ENCODE measurements around the gene AGBL1.

The AGBL1 gene

GRCh38 chr15:86322629-86323028 is 243.0 kb downstream of the AGBL1 start:
- Histone ChIP-seq H3K14ac (ENCODE audit: low read length in 2 of 2) (no peak overlapping the region), H2BK5ac (ENCODE audit: low read depth, low read length, poor library complexity, severe bottlenecking) (no peak overlapping the region), H3K27me3 (ENCODE audit: control insufficient read depth in 1 of 2, insufficient read depth in 1 of 2, low read length in 2 of 2) (no peaks in the 10 kb centered on the region), H2AFZ (ENCODE audit: low read depth, low read length) (no peak overlapping the region), H2BK120ac (ENCODE audit: low read depth, low read length) (no peak overlapping the region), H3K4me1 (ENCODE audit: control insufficient read depth, insufficient read depth, low read depth, low read length) (no peaks in the 10 kb centered on the region), H3K9me3 (ENCODE audit: control insufficient read depth, low read length) (no peaks in the 10 kb centered on the region), H2BK15ac (ENCODE audit: low read depth, poor library complexity, severe bottlenecking) (no peak overlapping the region), H3K4me3 (ENCODE audit: insufficient read depth in 1 of 2, low read depth in 1 of 2, low read length in 2 of 2) (no peak overlapping the region), H3K23ac (ENCODE audit: low read length in 2 of 2) (no peak overlapping the region), H3K9ac (ENCODE audit: low read length) (no peak overlapping the region), H3K27ac (ENCODE audit: low read length, poor library complexity, severe bottlenecking) (no peak overlapping the region), H3K4me2 (ENCODE audit: low read length, poor library complexity, severe bottlenecking) (no peak overlapping the region), H2BK12ac (ENCODE audit: low read length in 2 of 2) (no peak overlapping the region), H3K79me1 (replicated peaks; ENCODE audit: low read length, poor library complexity, severe bottlenecking) (no peaks in the 10 kb centered on the region), H4K91ac (ENCODE audit: low read length) (no peak overlapping the region), H3K36me3 (ENCODE audit: control insufficient read depth in 1 of 2, insufficient read depth in 2 of 2, low read depth in 1 of 2, low read length in 2 of 2) (no peaks in the 10 kb centered on the region), H3K18ac (ENCODE audit: low read depth in 1 of 2, low read length in 2 of 2) (no peak overlapping the region), H3K4ac (ENCODE audit: low read depth in 1 of 2, low read length in 2 of 2) (no peak overlapping the region), H2AK5ac (ENCODE audit: low read length, severe bottlenecking) (no peak overlapping the region), H4K8ac (ENCODE audit: low read length) (no peak overlapping the region)
- WGBS: 80% methylated on average over 1 of the region's 1 CpG
- DNase-seq: no peak

- Histone ChIP-seq H3K4me1 (ENCODE audit: control insufficient read depth, insufficient read depth, low read depth, low read length) (no peaks in the 10 kb centered on the region), H3K14ac (ENCODE audit: low read length in 2 of 2) (no peak overlapping the region), H3K4me3 (ENCODE audit: insufficient read depth in 1 of 2, low read depth in 1 of 2, low read length in 2 of 2) (no peak overlapping the region), H2AK5ac (ENCODE audit: low read length, severe bottlenecking) (no peak overlapping the region), H3K9me3 (ENCODE audit: control insufficient read depth, low read length) (peaks cover 23% of the 10 kb centered on the region), H3K27ac (ENCODE audit: low read length, poor library complexity, severe bottlenecking) (no peak overlapping the region), H2AFZ (ENCODE audit: low read depth, low read length) (no peak overlapping the region), H2BK5ac (ENCODE audit: low read depth, low read length, poor library complexity, severe bottlenecking) (no peak overlapping the region), H3K36me3 (ENCODE audit: control insufficient read depth in 1 of 2, insufficient read depth in 2 of 2, low read depth in 1 of 2, low read length in 2 of 2) (no peaks in the 10 kb centered on the region), H3K23ac (ENCODE audit: low read length in 2 of 2) (no peak overlapping the region), H4K8ac (ENCODE audit: low read length) (no peak overlapping the region), H3K9ac (ENCODE audit: low read length) (no peak overlapping the region), H2BK15ac (ENCODE audit: low read depth, poor library complexity, severe bottlenecking) (no peak overlapping the region), H3K4ac (ENCODE audit: low read depth in 1 of 2, low read length in 2 of 2) (no peak overlapping the region), H3K27me3 (ENCODE audit: control insufficient read depth in 1 of 2, insufficient read depth in 1 of 2, low read length in 2 of 2) (no peaks in the 10 kb centered on the region), H3K4me2 (ENCODE audit: low read length, poor library complexity, severe bottlenecking) (no peak overlapping the region), H2BK12ac (ENCODE audit: low read length in 2 of 2) (no peak overlapping the region), H3K18ac (ENCODE audit: low read depth in 1 of 2, low read length in 2 of 2) (no peak overlapping the region), H4K91ac (ENCODE audit: low read length) (no peak overlapping the region), H3K79me1 (replicated peaks; ENCODE audit: low read length, poor library complexity, severe bottlenecking) (no peaks in the 10 kb centered on the region), H2BK120ac (ENCODE audit: low read depth, low read length) (no peak overlapping the region)
- peak; percentile 36 for DNase-seq
- WGBS: 15% methylated on average over 2 of the region's 2 CpGs
Measured at GRCh38 chr15:86327230-86327865, 247.7 kb downstream of the AGBL1 start.

DNA sequence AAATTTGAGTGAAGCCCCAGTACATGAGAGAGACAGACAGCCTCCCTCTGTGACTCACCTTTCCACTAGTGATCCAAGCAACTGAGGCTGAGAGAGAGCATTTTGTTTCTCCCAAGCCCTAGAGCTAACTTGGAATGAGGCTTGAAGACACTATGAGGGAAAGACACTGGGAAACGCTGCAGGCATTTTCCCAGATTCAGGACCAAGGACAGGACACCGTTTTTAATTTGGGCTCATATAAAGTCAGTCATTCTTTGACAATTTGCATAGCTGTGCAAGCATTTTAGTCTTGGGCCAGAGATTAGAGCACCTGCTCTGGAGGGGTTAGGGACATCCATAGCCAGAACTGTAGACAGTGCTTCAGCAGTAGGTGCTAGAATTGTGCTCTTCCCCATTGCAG is 249.0 kb downstream of the AGBL1 start:
- H3K18ac ChIP-seq (ENCODE audit: low read depth in 1 of 2, low read length in 2 of 2): no peak overlapping the region
- H3K4me3 ChIP-seq (ENCODE audit: insufficient read depth in 1 of 2, low read depth in 1 of 2, low read length in 2 of 2): no peak overlapping the region
- no peak overlapping the region for H4K91ac ChIP-seq (ENCODE audit: low read length)
- H3K79me1 ChIP-seq (replicated peaks; ENCODE audit: low read length, poor library complexity, severe bottlenecking): no peaks in the 10 kb centered on the region
- no peak overlapping the region for H2BK12ac ChIP-seq (ENCODE audit: low read length in 2 of 2)
- DNase-seq: no peak
- H3K27ac ChIP-seq (ENCODE audit: low read length, poor library complexity, severe bottlenecking): no peak overlapping the region
- H3K4me1 ChIP-seq (ENCODE audit: control insufficient read depth, insufficient read depth, low read depth, low read length): no peaks in the 10 kb centered on the region
- H4K8ac ChIP-seq (ENCODE audit: low read length): no peak overlapping the region
- no peak overlapping the region for H2BK5ac ChIP-seq (ENCODE audit: low read depth, low read length, poor library complexity, severe bottlenecking)
- no peaks in the 10 kb centered on the region for H3K36me3 ChIP-seq (ENCODE audit: control insufficient read depth in 1 of 2, insufficient read depth in 2 of 2, low read depth in 1 of 2, low read length in 2 of 2)
- H3K27me3 ChIP-seq (ENCODE audit: control insufficient read depth in 1 of 2, insufficient read depth in 1 of 2, low read length in 2 of 2): no peaks in the 10 kb centered on the region
- no peak overlapping the region for H3K4ac ChIP-seq (ENCODE audit: low read depth in 1 of 2, low read length in 2 of 2)
- no peak overlapping the region for H2AFZ ChIP-seq (ENCODE audit: low read depth, low read length)
- H3K14ac ChIP-seq (ENCODE audit: low read length in 2 of 2): no peak overlapping the region
- H2BK120ac ChIP-seq (ENCODE audit: low read depth, low read length): no peak overlapping the region
- peaks cover 23% of the 10 kb centered on the region for H3K9me3 ChIP-seq (ENCODE audit: control insufficient read depth, low read length)
- H2BK15ac ChIP-seq (ENCODE audit: low read depth, poor library complexity, severe bottlenecking): no peak overlapping the region
- no peak overlapping the region for H3K23ac ChIP-seq (ENCODE audit: low read length in 2 of 2)
- no peak overlapping the region for H2AK5ac ChIP-seq (ENCODE audit: low read length, severe bottlenecking)
- 84% methylated on average over 2 of the region's 2 CpGs for WGBS
- H3K9ac ChIP-seq (ENCODE audit: low read length): no peak overlapping the region
- H3K4me2 ChIP-seq (ENCODE audit: low read length, poor library complexity, severe bottlenecking): no peak overlapping the region

DNA sequence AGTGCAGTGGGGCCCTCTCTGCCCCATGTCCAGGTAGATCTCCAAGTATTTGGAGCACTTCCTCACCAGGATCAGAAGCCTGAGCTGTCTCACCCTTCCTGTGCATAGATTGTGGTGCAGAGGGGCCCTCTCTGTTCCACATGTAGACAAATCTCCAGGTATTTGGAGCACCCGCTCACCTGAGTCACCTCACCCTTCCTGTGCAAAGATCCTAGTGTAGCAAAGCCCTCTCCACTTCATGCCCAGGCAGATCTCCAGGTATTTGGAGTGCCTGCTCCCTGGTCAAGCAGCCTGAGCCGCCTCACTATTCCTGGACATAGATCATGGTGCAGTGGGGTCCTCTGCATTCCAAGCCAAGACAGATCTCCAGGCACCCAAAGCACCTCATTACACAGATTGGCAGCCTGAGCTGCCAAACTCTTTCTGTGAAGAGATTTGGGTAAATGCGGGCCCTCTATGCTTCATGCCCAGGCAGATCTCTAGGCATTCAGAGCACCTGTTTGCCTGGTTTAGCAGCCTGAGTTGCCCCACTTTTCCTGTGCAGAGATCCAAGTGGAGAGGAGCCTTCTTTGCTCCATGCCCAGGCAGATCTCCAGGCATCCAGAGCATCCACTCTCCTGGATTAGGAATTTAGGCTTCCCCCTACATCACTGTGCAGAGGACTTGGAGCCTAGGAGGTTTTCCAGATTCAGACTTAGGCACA is 249.8 kb downstream of the AGBL1 start:
- Histone ChIP-seq H3K4me2 (ENCODE audit: low read length, poor library complexity, severe bottlenecking) (no peak overlapping the region), H2AK5ac (ENCODE audit: low read length, severe bottlenecking) (no peak overlapping the region), H3K79me1 (replicated peaks; ENCODE audit: low read length, poor library complexity, severe bottlenecking) (no peaks in the 10 kb centered on the region), H2AFZ (ENCODE audit: low read depth, low read length) (no peak overlapping the region), H2BK12ac (ENCODE audit: low read length in 2 of 2) (no peak overlapping the region), H3K27ac (ENCODE audit: low read length, poor library complexity, severe bottlenecking) (no peak overlapping the region), H3K9ac (ENCODE audit: low read length) (no peak overlapping the region), H3K4me3 (ENCODE audit: insufficient read depth in 1 of 2, low read depth in 1 of 2, low read length in 2 of 2) (no peak overlapping the region), H3K4me1 (ENCODE audit: control insufficient read depth, insufficient read depth, low read depth, low read length) (no peaks in the 10 kb centered on the region), H2BK5ac (ENCODE audit: low read depth, low read length, poor library complexity, severe bottlenecking) (no peak overlapping the region), H3K36me3 (ENCODE audit: control insufficient read depth in 1 of 2, insufficient read depth in 2 of 2, low read depth in 1 of 2, low read length in 2 of 2) (no peaks in the 10 kb centered on the region), H3K18ac (ENCODE audit: low read depth in 1 of 2, low read length in 2 of 2) (no peak overlapping the region), H3K9me3 (ENCODE audit: control insufficient read depth, low read length) (peaks cover 23% of the 10 kb centered on the region), H3K4ac (ENCODE audit: low read depth in 1 of 2, low read length in 2 of 2) (no peak overlapping the region), H3K14ac (ENCODE audit: low read length in 2 of 2) (no peak overlapping the region), H2BK15ac (ENCODE audit: low read depth, poor library complexity, severe bottlenecking) (no peak overlapping the region), H3K23ac (ENCODE audit: low read length in 2 of 2) (no peak overlapping the region), H3K27me3 (ENCODE audit: control insufficient read depth in 1 of 2, insufficient read depth in 1 of 2, low read length in 2 of 2) (no peaks in the 10 kb centered on the region), H2BK120ac (ENCODE audit: low read depth, low read length) (no peak overlapping the region), H4K91ac (ENCODE audit: low read length) (no peak overlapping the region), H4K8ac (ENCODE audit: low read length) (no peak overlapping the region)
- 87% methylated on average over 3 of the region's 3 CpGs for WGBS
- DNase-seq: no peak

All from mesenchymal stem cell (in vitro differentiated cells and primary cell).